Measurements from ENCODE around the gene PRICKLE1. TPM values are rescaled to one million over a fixed set of nuclear protein-coding genes. Genes with fewer than 3 reads are reported as not detected.

PRICKLE1 gene
- total RNA-seq (23.6 and 25.9 TPM in 2 replicates), polyA plus RNA-seq (16.5 and 24.8 TPM in 2 replicates)

GRCh38 chr12:42589465-42590329, at the start of gene PRICKLE1:
PRICKLE1 (minus strand) TSS chr12:42589746; CDS start chr12:42472516, 117,230 bp downstream.
- DNase-seq (ENCODE audit: low spot score), result peak; percentile 75
- Histone ChIP-seq H3K4me3 (peak within 1 kb of the TSS; percentile 81), H3K27me3 (no peaks in the 10 kb centered on the region), H2AFZ (peak within 1 kb of the TSS; percentile 63), H3K9me3 (ENCODE audit: low read depth) (no peaks in the 10 kb centered on the region), H3K4me2 (peak within 1 kb of the TSS; percentile 83), H3K9me2 (replicated peaks; ENCODE audit: insufficient read depth) (no peaks in the 10 kb centered on the region), H3K27ac (peak within 1 kb of the TSS; percentile 86), H3K36me3 (replicated peaks; ENCODE audit: insufficient read depth, low read depth) (no peaks in the 10 kb centered on the region), H4K20me1 (ENCODE audit: insufficient read depth, poor library complexity, severe bottlenecking) (no peaks in the 10 kb centered on the region), H3K4me1 (ENCODE audit: insufficient read depth) (peaks cover 24% of the 10 kb centered on the region), H3K79me2 (peaks cover 44% of the 10 kb centered on the region)
- WGBS (ENCODE audit: low lambda C conversion rate, missing lambda C conversion rate), result under 1% methylated on average over 74 of the region's 107 CpGs
- TF ChIP-seq CTCF (IDR thresholded peaks at IDR 0.05; ENCODE audit: poor library complexity), result no peak

DNA sequence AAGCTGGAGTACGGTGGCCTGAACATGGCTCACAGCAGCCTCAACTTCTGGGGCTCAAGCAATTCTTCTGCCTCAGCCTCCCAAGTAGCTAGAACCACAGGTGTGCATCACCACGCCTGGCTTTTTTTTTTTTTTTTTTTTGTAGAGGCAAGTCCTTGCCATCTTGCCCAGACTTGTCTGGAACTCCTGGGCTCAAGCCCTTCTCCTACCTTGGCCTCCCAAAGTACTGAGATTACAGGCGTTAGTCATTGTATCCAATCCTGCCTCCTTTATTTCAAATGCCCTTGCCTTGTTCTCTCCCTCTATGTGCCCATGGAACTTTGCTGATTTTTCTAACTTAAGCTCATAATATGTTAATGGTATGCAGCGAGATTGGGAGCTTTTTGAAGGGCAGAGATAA, 49.2 kb upstream of the PRICKLE1 start:
- H3K79me2 ChIP-seq, result no peaks in the 10 kb centered on the region
- no peak overlapping the region for H3K27ac ChIP-seq
- no peak overlapping the region for H3K4me2 ChIP-seq
- no peak overlapping the region for H3K4me3 ChIP-seq
- WGBS (ENCODE audit: low lambda C conversion rate, missing lambda C conversion rate), result 82% methylated on average over 4 of the region's 4 CpGs
- no peaks in the 10 kb centered on the region for H3K36me3 ChIP-seq (replicated peaks; ENCODE audit: insufficient read depth, low read depth)
- no peaks in the 10 kb centered on the region for H3K27me3 ChIP-seq
- H3K4me1 ChIP-seq (ENCODE audit: insufficient read depth), result peaks cover 5% of the 10 kb centered on the region
- H3K9me3 ChIP-seq (ENCODE audit: low read depth), result no peaks in the 10 kb centered on the region
- no peak overlapping the region for H2AFZ ChIP-seq
- no peaks in the 10 kb centered on the region for H4K20me1 ChIP-seq (ENCODE audit: insufficient read depth, poor library complexity, severe bottlenecking)
- no peak for DNase-seq (ENCODE audit: low spot score)
- no peaks in the 10 kb centered on the region for H3K9me2 ChIP-seq (replicated peaks; ENCODE audit: insufficient read depth)
- TF ChIP-seq EZH2 (IDR thresholded peaks at IDR 0.05; ENCODE audit: borderline replicate concordance), result no peak
- no peak for TF ChIP-seq CTCF (IDR thresholded peaks at IDR 0.05; ENCODE audit: poor library complexity)
- TF ChIP-seq EZH2phosphoT487 (IDR thresholded peaks at IDR 0.05; ENCODE audit: low read depth, severe bottlenecking, unreplicated experiment), result no peak

GRCh38 chr12:42638011-42638410, 48.5 kb upstream of the PRICKLE1 start:
- H4K20me1 ChIP-seq (ENCODE audit: insufficient read depth, poor library complexity, severe bottlenecking), result no peaks in the 10 kb centered on the region
- H3K36me3 ChIP-seq (replicated peaks; ENCODE audit: insufficient read depth, low read depth), result no peaks in the 10 kb centered on the region
- H3K4me1 ChIP-seq (ENCODE audit: insufficient read depth), result peaks cover 5% of the 10 kb centered on the region
- DNase-seq (ENCODE audit: low spot score), result no peak
- H2AFZ ChIP-seq, result no peak overlapping the region
- H3K4me3 ChIP-seq, result no peak overlapping the region
- no peak overlapping the region for H3K4me2 ChIP-seq
- H3K9me2 ChIP-seq (replicated peaks; ENCODE audit: insufficient read depth), result no peaks in the 10 kb centered on the region
- TF ChIP-seq CTCF (IDR thresholded peaks at IDR 0.05; ENCODE audit: poor library complexity), result no peak
- no peak for TF ChIP-seq EZH2phosphoT487 (IDR thresholded peaks at IDR 0.05; ENCODE audit: low read depth, severe bottlenecking, unreplicated experiment)
- no peak for TF ChIP-seq EZH2 (IDR thresholded peaks at IDR 0.05; ENCODE audit: borderline replicate concordance)
- H3K27me3 ChIP-seq, result no peaks in the 10 kb centered on the region
- H3K79me2 ChIP-seq, result no peaks in the 10 kb centered on the region
- H3K27ac ChIP-seq, result no peak overlapping the region
- no peaks in the 10 kb centered on the region for H3K9me3 ChIP-seq (ENCODE audit: low read depth)

Data from hepatocyte (in vitro differentiated cells).